Measurements from ENCODE around the gene CTTNBP2NL.
"Not testable (repeated sequence)": the region's sequence is repeated elsewhere in the genome, so short reads cannot be mapped to it uniquely, and the experiment has no call there.

Gene CTTNBP2NL

GRCh38 chr1:112431038-112431437 is 35.0 kb downstream of the CTTNBP2NL start:
- DNase-seq, result no peak

DNA sequence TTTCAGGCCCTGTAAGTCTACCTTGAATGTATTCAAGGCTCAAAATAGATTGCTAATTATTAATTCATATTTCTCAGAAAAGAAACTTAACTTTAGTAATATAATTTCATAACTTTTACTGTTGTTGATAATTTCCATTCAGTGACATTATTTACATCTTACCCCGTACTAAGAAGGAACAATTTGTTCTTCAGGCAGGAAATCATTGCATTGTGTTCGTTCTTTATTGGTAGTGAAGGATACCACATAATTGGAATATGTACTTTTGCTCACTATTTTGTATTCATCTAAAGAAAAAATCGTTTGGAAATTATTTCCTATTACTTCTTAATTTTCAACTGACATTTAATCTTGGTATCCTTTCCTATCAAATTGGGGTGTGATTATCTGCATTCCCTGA is 39.4 kb downstream of the CTTNBP2NL start:
- no peak for DNase-seq

- DNase-seq, result no peak
These were observed 40.6 kb downstream of the CTTNBP2NL start for GRCh38 chr1:112436384-112437156.

GRCh38 chr1:112438156-112438555 is 42.1 kb downstream of the CTTNBP2NL start:
- not testable (repeated sequence) for DNase-seq

GRCh38 chr1:112439592-112439991 is 43.6 kb downstream of the CTTNBP2NL start:
- DNase-seq, result no peak

- DNase-seq, result no peak
These were observed 44.6 kb downstream of the CTTNBP2NL start for GRCh38 chr1:112440574-112440973.

DNA sequence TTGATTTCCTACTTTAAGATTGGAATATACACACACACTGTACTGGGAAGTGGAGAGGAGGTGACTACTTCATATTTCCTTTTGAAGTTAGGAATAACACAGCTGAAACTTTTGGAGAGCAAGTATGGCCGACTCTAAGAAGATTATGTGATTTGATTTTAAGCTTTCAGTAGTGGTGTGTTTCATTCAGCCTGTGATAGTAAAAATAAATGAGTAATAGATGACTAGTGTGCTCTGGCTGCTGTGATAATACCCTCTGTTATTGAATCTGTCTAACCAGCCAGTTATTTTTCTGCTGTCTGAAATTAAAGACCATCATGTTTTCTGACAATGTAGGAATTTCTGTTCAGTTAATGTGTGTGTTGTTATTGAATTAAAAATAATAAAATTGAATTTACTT is 48.3 kb downstream of the CTTNBP2NL start:
- peak; percentile 73 for DNase-seq

DNA sequence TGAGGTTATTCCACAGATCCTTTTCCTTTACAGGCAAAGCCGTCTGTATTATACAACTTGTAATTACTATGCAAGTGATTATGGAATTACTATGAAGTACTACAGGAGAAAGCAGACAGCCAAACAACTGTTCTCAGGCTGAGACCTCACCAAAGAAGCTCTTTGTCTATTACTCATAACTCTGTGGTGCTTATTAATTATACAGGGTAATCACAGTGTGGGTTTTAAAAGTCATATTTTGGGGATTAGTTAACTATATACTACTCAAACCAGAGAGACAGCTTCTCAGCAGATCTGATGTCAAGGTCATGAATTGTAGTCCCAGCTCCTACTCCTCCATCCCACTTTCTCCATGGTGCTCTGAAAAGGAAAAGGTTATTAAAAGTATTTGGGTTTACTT is 49.6 kb downstream of the CTTNBP2NL start:
- DNase-seq, result peak; percentile 59

GRCh38 chr1:112446411-112446810 is 50.4 kb downstream of the CTTNBP2NL start:
- DNase-seq, result no peak

DNA sequence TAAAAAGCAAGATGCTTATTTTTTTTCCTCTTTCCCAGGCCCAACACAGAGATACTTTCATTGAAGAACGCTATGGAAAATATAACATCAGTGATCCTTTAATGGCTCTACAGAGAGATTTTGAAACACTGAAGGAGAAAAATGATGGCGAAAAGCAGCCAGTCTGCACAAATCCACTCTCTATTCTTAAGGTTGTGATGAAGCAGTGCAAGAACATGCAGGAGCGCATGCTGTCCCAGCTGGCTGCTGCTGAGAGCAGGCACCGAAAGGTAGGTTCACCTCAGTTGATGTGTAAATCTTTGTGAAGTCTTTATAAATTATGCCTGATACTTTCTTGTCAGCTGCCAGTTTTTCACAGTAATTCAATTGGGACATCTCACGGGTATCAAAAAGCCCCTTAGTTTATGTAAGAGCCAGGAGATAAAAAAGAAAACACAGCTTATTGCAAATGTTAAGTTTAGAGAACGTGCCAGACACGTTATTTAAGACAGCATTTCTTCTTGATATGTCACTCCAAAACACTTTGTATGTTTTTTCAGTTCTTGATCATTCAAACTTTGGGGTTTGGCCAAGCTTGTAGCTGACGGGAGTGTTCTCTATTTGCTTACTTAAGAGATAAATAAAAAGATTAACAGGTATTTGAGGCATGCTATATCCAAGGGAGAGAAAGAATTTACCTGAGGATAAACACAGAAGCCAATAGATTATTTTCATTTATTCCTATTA is 53.1 kb downstream of the CTTNBP2NL start:
- DNase-seq, result no peak

DNA sequence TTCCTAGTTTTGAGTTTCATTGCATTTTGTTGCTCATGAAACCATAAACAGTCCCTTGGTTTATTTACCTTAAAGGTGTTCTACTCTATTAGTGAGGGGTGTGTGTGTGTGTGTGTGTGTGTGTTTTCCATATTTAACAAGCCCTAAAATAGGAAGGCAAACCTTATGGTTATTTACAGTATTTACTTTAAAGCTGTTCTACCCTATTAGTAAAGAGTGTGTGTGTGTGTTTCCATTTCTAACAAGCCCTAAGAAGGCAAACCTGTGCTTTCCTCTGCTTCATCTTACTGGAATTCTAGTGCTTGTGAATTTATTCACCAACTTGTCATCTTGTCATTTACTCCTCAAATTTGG is 53.6 kb downstream of the CTTNBP2NL start:
- no peak for DNase-seq

DNA sequence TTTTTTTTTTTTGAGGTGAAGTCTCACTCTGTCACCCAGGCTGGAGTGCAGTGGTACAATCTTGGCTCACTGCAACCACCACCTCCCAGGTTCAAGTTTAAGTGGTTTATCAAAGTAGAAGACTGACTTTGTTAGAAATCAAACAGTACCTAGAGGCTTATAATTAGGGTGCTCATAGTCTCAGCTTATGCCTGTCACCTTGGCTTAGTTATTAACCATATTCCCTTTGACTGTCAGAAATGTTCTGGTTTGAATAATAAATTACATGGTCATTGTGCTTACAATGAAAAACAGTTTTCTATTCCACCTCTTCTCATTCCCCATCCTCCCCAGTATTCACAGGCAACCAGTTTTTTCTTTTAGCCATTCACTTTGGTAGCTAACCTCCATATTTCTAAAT is 54.8 kb downstream of the CTTNBP2NL start:
- no peak for DNase-seq

DNA sequence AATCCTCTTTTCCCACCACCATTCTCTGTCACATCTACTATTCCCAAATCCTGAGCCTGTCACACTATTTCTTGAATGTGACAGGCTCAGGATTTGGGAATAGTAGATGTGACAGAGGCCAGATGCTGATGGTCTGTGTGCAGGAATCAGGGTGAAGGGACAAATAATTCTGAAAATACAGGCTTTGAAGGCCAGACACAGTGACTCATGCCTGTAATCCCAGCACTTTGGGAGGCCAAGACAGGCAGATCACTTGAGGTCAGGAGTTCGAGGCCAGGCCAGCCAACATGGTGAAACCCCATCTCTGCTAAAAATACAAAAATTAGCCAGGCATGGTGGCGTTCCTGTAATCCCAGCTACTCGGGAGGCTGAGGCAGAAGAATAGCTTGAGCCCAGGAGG is 55.3 kb downstream of the CTTNBP2NL start:
- peak; percentile 45 for DNase-seq

DNA sequence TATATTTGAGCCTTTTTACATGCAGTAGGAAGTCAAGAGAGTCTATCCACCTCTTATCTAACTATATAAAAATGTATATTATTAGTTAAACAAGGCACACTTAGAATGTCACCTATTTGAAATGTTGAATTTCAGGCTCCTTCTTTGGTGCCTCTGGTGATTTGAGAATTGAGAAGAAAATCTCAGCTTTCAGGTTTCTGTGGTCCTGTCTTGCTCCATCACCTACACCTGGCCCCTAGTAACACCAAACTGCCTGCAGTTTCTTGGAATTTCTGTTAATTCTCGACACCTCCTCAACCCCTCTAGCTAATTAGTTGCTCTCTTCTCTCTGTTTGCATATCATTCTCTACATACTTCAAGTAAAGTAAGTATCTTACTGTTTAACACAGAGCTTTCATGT is 57.9 kb downstream of the CTTNBP2NL start:
- no peak for DNase-seq

GRCh38 chr1:112454316-112454715 is 58.3 kb downstream of the CTTNBP2NL start:
- DNase-seq, result no peak

DNA sequence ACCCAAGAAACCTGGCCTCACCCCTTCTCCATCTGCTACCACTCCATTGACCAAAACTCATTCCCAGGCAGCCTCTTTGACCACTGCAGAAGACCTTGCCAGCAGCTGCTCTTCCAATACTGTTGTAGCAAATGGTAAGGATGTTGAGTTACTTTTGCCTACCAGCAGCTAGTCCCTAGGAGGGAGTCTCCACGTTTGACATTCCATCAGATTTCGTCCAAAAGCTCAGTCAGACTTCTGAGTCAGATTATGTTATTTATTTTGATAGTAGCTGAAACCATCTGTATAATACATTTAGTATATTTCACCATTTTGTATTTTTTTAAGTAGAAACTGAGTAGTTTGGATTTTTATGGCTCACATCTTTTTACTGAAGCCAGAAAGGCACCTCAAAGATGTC is 61.2 kb downstream of the CTTNBP2NL start:
- DNase-seq, result peak; percentile 74

DNA sequence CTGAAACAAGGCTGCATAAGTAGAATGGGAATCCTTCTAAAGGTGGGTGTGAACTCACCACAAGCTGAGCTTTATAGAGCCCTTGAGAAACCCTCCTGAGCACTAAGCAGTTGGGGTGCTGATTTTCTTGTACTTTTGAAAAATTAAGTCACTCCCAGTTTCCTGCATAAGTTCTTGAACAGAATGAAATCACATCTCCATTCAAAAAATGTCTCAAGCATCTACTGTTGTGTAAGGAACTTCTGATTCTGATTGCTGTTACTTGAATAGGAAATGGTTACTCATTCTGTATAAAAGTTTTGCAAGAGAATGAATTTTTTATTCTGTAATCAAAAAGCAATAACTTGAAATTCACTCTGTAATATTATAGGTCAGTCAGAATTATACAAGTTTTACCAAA is 61.9 kb downstream of the CTTNBP2NL start:
- DNase-seq, result peak; percentile 19

DNA sequence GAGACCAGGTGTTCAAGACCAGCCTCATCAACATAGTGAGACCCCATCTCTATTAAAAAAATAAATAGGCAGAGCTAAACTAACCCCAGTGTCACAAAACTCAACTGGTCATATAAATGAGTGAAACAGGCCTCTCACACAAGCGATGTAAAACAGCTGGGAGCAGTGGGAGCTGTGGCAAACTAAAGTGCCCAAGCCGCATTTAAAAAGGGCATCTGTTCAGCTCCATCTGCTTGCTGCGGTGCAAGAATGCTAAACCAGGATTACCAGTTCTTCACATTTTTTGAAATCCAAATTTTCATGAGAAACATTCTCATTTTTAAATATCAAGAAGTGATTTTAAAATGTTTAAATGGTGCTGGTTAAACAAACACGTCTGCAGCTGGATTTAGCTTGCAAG is 62.7 kb downstream of the CTTNBP2NL start:
- DNase-seq, result no peak

GRCh38 chr1:112460615-112461014 is 64.6 kb downstream of the CTTNBP2NL start:
- peak; percentile 55 for DNase-seq

GRCh38 chr1:112461200-112461871 is 65.3 kb downstream of the CTTNBP2NL start:
- no peak for DNase-seq

GRCh38 chr1:112462953-112463279 is 66.9 kb downstream of the CTTNBP2NL start:
- no peak for DNase-seq

DNA sequence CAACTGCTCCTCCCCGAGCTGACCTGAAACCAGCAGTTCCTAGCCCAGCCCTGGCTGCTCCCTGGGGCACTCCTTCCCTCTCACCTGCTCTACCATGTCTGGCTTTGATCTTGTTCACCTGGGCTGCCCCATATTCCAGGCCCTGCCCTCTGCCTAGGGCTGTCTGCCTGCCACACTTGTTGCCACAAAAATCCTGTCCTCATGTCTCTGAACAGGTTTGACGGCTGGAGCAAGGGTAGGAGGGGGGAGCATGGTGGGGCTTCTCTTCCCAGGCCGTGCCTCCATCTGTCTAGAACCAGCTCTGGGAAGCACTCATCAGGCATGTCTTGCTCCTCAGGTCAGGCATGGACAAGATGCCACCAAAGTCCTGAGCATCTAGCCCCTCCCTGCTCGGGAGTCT is 68.5 kb downstream of the CTTNBP2NL start:
- DNase-seq, result no peak

DNA sequence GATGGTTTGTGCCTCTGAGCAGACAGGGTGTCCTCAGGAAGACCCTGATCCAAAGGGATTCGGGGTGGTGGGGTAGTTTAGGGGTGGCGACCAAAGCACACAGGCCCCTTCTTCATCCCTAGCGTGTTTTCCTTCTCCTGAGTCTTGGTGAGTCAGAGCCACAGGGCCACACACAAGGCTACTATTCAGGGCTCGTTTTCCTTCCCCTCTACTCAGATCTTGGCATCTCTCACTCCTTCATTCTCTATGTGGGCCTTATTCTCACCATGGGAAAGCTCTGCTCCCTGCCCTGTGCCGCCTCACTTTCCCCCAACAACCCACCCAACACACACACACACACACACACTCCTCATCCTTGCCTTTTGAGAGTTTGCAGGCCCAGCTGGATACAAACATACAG is 69.1 kb downstream of the CTTNBP2NL start:
- DNase-seq, result peak; percentile 71

DNA sequence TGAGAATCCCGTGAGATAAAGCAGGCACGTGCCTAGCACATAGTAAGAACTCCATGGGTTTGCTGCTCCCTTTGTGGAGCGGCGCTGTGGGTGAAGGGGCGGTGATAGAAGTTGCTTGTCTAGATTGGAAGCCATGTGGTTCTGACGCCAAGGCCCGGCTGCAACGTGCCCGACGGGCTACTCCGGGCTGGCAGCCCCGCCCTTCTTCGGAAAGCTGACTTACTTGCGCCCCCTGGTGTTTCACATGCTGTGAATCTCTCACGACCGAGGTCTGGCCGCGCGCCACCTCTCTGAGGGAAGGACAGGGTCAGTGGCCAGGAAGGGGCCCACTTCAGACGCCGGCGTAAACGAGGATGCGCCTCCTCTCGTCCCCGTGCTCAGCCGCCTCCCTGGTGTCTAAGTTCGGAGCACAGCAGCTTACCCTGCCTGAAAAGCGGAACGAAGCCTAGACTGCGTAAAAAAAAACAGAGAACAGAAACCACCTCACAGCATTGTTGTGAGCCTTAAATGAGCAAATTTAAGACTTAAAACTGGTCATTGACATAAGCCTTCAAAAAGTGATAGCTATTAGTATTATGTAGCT is 70.2 kb downstream of the CTTNBP2NL start:
- peak; percentile 92 for DNase-seq

All from fibroblast of skin of right biceps (primary cell).